Measurements from ENCODE around the gene CRYBB1.
"Not testable (repeated sequence)": the region's sequence is repeated elsewhere in the genome, so short reads cannot be mapped to it uniquely, and the experiment has no call there.

Gene CRYBB1

DNA sequence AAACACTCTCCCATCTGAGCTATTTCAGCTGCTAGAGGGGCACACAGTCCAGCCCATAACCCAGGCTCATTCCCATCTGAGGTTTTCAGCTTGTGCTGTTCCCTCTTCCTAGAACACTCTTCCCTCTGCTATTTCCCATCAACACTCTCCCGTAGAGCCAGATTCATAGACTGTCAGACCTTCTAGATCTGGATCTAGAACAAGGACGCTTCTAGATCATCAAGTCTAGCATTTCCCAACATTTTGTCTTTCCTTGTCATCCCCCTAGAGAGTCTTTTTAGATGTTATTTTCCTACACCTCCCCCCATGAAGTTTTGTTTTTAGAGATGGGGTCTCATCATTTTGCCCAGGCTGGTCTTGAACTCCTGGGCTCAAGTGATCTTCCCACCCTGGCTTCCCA lies 17.3 kb upstream of the CRYBB1 start:
- no peak for DNase-seq

DNA sequence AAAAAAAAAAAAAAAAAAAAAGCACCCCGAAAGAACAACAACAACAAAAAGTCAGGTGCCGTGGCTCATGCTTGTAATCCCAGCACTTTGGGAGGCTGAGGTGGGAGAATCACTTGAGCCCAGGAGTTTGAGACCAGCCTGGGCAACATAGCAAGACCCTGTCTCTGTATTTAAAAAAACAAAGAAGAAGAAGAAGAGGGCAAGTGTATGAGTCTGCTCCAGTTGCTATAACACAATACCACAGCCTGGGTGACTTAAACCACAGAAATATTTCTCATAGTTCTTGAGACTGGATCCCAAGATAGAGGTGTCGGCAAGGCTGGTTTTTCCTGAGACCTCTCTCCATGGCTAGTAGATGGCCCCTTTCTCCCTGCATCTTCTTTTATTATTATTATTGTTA lies 16.4 kb upstream of the CRYBB1 start:
- DNase-seq = no peak

DNA sequence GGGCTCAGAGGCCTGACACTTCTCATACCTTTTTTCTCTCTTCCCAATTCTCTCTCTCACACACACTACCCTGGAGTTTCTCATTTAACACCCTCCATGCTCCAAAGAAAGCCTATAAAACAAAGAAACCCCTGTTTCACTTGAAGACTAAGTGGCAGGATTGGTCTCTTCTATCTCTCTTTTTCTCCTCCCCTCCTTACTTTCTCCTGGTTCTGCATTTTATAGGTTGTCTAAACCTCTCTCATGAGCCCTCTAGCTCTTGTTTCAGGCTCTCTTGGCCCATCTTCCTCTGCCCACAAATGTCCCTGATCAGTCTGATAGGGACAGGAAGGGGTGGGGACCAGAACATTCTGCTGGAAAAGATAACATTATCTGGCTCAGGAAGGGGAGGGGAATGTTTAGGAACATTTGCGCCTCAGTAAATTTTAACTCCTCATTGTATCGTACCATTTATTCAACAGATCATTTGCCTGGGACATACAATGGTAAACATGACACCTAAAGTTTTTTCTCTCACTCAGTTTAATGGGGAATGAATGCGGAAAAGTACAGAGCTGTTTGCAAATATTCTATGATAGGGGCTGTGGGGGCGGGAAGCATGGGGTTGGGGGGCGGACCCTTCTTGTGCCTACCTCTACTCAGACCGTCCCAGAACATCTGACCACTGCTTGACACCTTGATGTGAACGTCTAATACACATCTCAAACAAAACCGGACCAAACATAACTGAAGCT lies 14.8 kb upstream of the CRYBB1 start:
- no peak for DNase-seq

DNA sequence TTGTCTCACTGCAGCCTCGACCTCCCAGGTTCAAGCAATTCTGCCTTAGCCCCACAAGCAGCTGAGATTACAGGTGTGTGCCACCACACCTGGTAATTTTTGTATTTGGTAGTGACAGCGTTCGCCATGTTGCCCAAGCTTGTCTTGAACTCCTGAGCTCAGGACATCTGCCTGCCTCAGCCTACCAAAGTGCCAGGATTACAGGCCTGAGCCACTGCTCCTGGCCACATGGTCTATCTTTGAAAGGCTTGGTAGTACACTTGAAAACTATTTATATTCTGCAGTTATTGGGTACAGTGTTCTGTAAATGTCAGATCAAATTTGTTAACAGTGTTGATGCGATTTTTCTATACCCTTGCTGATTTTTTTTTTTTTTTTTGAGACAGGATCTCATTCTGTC lies 13.5 kb upstream of the CRYBB1 start:
- no peak for DNase-seq

DNA sequence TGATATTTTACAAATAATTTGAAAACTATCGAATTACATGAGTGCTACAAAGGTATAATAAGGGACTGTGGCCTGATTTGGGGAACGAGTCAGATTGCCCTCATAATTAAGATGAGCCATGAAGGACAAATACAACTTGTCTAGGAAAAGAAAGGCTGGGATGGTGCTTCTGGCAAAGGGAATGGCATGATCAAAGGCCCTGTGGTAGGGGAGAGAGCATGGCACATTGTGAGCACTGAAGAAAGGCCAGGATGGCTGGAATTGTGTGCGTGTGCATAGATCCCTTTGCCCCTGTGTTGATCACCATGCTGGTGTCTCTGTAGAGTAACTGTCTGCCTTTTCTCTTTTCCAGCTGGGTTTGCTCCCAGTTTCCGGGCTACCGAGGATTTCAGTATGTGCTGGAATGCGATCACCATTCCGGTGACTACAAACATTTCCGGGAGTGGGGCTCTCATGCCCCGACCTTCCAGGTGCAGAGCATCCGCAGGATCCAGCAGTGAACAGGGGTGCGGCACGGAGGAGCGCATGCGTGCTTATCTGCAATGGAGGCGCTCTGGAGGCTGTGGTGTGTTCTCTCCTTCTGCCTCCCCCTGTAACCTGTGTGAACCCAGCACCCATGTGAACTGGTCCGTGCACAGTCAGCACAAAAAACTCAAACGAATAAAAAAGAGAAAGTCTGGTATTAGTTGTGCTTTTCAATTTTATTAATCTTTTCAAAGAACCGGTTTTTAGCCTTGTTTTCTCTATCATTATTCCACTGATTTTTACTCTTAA lies 12.3 kb upstream of the CRYBB1 start:
- DNase-seq = no peak

DNA sequence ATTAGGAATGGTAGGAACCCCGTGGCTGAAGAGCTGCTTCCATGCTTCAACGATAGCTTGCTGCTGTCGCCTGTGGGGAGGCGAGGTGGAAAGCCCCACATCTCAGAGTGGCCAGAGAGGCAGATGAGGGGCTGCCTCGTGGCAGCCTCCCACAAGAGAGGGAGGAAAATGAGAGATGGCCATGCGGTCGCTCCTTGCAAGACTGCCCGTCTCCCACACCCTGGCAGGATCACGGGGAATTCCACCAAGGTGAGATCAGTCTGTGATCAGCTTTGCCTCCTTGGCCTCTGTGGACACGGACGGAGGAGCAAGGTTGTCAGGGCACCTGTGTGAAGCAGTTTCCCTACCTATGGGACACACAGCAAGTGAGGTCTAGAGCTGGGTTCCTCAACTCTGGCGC lies 7.0 kb upstream of the CRYBB1 start:
- no peak for DNase-seq

DNA sequence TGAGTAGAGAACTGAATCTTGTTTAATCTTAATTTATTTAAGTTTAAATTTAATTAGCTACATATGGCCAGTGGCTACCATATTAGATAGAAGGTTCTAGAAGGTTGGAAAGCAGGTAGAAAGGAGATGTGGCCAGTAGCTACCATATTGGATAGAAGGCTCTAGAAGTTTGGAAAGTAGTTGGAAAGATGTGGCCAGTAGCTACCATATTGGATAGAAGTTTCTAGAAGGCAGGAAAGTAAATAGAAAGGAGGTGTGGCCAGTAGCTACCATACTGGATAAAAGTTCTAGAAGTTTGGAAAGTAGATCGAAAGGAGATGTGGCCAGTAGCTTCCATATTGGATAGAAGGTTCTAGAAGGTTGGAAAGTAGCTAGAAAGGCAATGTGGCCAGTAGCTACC lies 6.2 kb upstream of the CRYBB1 start:
- no peak for DNase-seq

DNA sequence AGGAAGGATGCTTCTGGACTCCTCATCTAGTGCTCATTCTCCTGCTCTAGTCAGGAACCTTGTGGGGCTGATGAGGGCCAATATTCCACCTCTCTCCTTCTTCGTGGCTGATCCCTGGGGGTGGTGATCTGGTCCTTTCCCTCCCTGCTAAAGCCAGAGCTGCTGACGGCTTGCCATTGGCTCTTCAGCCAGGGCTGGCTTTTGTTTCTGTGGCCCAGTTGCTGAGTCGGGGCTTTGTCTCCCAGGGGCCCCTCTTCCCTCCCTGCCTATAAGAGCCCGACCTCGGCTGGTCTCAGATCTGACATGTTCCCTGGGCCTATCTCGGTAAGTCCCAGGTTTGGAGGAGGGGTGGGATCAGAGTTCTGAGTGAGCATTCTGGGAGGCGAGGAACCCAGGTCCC lies 3.8 kb upstream of the CRYBB1 start, which contains the start of gene CRYBA4:
TSS of gene CRYBA4 (plus strand) at position 301 of the 400 bp plus-strand sequence. CDS start 634 bp downstream, outside the sequence.
- no peak for DNase-seq

DNA sequence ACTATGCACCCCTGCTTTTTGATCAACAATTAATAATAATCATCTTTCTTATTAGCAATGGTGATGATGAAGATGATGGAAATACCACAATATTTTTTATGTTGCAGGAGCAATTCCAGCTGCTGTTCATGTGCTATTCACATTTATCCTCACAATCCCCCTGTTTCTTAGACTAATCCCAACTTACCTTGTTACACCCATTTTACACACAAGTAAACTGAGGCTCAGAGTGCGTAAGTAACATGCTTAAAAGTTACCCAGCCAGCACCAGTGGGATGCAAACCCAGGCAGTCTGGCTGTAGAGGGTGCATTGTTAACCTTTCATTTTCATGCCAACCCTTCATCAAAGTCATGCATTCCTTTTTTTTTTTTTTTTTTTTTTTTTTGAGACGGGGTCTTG lies 2.4 kb upstream of the CRYBB1 start:
- no peak for DNase-seq

DNA sequence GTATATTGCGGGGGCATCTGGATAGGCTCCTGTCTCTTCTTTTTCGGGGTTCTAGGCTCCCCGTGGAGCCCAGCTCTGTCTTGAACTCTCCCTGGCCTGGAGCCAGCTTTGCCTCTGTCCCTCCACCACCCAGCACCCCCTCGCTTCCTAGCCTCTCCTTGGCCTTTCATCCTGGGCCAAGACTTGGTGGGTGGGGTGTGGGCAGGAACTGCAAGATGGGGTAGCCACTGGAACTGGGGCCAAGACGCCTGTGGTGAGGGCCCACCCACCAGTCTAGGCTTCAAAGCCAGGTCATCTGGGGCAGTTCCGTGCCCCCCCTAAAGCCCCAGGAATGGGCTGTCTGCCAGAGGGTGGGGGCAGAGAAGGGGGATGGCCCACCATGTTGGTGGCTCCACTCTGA lies 1.7 kb upstream of the CRYBB1 start:
- DNase-seq = no peak

DNA sequence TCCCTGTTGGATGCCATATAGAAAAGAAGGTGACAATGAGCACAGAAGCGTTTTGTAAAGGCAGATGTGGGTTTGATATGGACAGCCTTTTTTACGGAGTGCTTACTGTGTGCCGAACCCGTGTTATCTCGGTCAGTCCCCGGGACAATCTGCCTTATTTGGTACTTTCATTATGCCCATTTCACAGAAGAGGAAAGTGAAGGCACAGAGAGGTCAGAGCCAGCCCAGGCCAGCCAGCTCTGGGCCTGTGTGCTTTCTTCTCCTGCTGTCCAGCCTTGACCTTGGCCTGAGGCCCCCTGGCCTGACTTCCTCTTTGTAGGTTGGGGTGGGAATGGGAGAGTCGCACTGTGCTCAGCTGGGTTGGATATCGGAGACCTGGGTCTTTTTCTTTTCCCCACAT lies 628 bp upstream of the CRYBB1 start:
- DNase-seq = no peak

DNA sequence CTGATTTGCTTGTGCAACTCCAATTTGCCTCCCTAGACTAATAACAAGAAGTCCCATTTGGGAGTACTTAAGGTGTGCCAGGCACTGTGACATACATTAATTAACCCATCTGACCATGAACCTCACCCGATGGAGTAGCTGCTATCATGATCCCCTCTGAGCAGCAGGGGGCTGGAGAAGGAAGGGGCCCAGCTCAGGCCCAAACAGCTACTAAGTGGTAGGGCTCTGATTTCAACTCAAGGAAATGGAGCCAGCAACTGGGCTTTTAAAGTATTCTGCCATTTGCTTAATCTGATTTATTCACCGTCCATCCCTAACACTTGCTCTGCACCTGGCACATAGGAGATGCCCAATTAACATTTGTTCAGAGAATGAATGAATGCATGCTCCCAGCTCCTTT lies 1.2 kb downstream of the CRYBB1 start:
- DNase-seq = no peak

DNA sequence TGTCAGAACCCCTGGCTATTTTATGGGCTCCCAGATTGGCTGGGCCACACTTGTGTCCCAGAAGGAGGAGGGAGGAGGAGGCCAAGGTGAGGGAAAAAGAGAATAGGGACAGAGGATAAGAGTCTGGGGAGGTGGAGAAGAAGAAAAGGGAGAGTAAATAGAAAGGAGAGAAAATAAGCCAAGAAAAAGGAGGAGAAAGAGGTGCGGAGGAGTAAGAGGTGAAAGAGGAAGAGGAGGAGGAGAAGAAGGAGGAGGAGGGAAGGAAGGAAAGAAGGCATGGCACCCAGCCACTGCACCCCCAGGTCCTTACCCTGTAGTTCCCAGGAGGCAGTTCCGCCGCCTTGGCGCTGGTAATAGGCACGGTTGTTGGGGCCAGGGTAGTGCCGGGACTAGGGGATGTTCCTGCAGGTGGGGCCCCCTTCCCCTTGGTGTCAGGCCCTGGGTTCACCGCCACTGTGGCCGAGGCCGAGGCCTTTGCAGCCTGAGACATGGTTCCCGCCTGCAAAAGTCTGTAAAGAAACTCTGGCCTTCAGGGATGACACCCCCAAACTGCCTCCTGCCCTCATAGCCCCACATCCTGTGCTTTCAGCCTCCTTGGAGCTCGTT lies 1.9 kb downstream of the CRYBB1 start:
- DNase-seq = no peak

DNA sequence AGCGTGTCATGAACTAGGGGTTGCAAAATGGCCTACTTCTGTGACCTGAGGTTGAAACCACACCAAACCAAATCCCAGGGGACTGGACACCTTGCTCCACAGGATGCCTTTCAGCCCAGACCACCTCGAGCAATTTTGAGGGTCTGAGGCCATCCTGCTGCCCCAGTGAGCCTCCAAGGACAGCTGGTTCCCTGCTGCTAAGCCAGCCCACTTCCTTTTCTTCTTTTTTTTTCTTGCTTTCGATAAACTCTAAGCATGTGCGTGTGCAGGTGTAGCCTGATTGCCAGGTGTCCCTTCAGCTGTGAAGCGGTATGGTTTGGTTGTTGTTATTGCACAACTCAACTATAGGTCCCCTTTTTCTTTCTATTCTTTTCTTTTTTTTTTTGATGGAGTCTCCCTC lies 2.7 kb downstream of the CRYBB1 start:
- no peak for DNase-seq

DNA sequence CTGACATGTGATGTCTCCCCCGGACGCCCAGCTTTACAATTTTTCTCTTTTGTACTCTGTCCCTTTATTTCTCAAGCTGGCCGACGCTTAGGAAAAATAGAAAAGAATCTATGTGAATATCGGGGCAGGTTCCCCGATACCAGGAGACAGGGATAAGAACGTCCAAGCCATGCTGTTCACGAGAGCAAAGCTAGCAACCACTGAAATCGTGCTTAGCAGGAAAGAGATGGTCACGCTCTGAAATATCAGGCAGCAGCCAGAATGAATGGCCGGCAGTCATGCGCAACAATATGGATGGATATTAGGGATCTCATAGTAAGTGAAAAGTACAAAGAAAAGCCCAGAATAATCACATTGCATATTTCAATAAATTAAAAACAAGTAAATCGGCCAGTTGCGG lies 3.5 kb downstream of the CRYBB1 start:
- DNase-seq = no peak

DNA sequence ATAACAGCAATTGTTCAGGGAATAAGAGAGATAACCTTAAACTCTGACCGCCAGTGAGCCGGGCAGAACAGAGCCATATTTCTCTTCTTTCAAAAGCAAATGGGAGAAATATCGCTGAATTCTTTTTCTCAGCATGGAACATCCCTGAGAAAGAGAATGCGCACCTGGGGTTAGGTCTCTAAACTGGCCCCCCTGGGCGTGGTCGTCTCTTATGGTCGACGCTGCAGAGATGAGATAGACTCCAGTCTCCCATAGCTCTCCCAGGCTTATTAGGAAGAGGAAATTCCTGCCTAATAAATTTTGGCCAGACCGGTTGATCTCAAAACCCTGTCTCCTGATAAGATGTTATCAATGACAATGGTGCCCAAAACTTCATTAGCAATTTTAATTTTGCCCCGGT lies 4.1 kb downstream of the CRYBB1 start:
- not testable (repeated sequence) for DNase-seq

DNA sequence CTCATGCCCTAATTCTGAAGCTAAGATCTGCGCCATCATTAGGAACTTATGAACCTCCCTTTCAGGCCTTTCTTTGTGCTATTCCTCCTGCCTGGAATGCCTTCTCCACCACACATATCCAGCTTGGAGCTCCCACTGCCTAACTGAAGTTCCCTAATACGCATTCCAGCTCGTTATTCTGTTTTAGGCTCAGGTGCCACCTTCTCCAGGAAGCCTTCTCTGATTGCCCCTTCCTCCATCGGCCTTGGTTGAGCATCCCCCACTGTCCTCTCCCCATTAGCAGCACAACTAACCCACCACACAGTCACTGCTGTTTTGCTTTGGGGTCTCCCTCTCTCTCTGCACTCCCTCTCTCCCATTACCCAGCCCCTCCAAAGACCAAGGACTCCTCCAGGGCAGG lies 5.2 kb downstream of the CRYBB1 start:
- no peak for DNase-seq

DNA sequence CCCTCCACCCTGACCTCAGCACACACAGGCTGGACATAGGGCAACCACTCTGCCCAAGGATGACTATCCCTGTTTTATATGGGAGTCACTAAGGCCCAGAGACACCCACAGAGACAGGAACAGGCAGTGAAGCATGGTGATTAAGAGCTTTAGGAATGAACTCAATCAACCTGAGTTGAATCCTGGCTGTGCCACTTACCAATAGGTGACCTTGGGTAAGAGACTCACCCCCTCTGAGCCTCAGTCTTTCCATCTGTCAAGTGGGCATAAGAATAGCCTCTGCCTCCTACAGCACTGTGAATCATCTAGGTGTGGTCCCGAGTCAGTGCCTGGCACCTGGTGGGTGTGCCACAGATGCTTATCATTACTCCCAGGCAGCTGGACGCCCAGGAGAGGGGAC lies 6.8 kb downstream of the CRYBB1 start:
- no peak for DNase-seq

DNA sequence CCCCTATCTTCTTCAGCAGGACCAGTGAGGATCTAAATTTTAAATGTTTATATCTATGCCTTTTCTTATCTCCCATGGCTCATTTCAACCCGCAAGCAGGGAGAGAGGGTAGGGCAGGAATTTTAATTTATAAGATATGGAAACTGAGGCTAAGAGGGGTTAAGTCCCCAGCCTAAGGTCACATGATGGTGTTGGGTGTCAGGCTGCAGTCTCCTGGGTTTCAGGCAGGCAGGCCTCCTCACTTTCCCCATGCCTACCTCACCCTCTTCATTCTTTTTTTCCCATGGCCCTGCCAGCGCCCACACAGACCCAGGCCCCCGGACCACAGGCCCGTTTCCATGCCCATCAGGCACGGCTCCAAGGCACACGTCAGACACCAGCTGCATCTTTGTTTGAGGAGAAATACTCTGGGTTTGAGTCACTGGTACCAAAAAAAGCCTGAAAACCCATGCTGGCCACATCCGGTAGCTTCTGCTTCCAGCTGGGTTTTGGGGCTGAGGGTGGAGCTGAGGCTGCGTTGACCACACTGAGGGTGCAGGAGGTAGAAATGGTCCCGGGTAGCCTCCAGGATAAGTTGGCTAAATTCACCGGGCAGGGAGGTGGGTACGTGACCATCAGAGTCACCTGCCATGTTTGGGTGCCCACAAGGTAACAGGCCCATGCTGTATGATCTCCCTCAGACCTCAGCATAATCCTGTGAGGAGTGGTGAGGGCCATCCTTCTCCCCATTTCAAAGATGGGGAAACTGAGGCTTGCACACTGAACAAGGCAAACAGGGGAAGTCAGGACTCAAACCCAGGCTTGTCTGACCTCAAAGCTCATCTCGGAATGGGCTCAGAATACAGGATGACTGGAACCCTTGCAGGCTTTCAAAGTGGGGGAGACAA lies 7.5 kb downstream of the CRYBB1 start:
- DNase-seq = no peak

DNA sequence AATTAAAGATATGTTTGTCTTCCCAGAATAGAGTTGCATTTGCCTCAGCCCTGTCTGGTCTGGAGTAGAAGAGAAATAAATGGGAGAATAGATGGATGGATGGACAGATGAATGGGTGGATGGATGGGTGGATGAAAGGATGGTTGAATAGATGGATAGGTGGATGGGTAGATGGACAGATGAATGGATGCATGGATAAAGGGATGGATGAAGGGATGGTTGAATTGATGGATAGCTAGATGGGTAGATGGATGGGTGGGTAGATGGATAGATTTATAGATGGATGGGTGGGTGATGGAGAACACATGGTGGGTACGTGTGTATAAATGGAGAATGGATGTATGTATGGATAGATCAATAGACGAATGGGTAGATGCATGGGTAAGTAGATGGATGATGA lies 8.5 kb downstream of the CRYBB1 start:
- DNase-seq = no peak

DNA sequence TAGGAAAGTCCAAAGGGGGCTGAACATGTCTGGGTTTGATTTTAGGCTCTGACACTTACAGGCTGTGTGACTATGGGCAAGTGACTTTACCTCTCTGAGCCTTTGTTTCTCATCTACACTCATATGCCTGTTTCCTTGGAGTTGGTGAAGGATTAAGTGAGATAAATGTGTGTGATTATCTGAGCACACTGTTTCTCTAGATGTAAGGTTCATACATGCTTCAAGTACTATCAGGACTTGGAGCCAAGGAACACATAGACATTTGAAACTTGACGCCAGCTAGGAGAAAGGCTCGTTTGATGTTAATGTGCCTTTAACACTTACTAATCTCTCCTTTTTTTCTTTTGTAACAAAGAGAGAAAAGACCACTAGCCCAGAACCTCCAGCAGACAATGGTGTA lies 9.7 kb downstream of the CRYBB1 start:
- no peak for DNase-seq

DNA sequence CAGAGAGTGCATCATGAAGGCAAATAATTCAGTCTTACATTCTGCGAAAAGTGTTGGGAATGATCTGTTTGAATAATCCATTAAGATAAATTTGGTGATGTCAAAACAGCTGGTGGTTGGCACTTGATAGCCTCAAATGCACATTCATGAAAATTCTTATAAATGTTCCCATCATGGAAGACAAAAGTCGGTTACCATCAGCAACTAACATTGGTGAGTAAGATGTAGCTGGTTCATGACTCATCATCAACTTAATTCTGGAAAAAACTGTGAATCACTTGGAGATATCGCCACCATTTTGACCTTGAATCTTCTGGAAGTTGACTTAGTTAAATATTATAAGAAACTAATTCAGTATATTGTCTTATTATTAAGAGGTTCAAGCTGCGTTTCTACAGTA lies 11.2 kb downstream of the CRYBB1 start:
- DNase-seq = no peak

DNA sequence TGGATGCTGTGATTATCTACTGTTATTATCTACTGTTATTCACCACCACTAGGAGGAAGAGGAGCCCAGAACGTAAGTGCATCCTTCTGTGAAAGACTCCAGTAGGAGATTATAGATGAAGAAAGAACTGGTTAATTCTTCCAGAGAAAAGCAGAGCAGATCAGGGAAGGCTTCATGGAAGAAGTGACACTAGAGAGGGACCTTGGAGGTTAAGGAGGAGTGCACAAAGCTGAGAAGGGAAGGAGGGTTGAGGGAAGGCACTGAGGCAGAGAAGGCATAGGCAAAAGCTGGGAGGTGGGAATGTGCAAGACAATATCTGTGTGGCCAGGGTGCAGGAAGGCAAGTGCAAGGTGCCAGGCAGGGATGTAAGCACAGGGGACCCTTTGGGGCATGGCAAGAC lies 13.5 kb downstream of the CRYBB1 start:
- DNase-seq = no peak
